HEK293T (cell line): ENCODE data around the gene AQP12A.

Source experiments
- HDGF ChIP-seq: fragments of 450-650 bp; IDR thresholded peaks from 2 replicates; pipeline ENCODE4 v1.6.1; 2017; ENCODE audit warnings: antibody characterized with exemption, borderline replicate concordance
- LEF1 ChIP-seq: fragments of 450-650 bp; IDR thresholded peaks from 2 replicates; pipeline ENCODE4 v1.6.1; 2017; ENCODE audit warnings: mild to moderate bottlenecking, borderline replicate concordance

DNA sequence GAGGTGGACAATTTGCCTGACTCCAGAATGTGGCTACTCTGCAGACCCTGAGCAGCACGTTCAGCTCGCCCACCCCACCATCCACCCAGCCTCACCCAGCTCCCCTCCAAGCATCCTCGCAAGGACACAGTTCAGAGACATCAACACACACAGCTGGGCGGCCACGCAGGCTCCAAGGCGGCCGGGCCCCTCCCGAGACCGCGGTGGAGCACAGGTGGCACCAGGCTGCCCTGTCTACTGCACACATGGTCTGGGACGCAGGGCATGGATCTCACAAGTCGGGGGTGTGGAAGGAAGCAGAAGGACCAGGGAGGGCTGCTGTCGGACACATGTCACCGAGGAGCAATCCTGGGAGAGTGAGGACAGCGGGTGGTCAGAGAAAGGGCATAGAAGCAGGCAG lies 36.2 kb downstream of the AQP12A start:
- TF ChIP-seq HDGF (no peak), LEF1 (no peak)
